GM12878 (cell line): ENCODE data around the gene ZNF880. TPM values are rescaled to one million over a fixed set of nuclear protein-coding genes. Genes with fewer than 3 reads are reported as not detected.

ENCODE experiments used
- ATAC-seq: fragments of 200-7000 bp; cut with Tn5 transposase; 3 replicates; pipeline ENCODE4 v1.9.1; 2020; ENCODE audit warnings: mild to moderate bottlenecking, moderate library complexity
- Bru-seq: library from RNA; stranded (reverse); fragments of 400-500 nt; gene quantifications from one replicate; lab custom pipeline; 2021; lab: Mats Ljungman, UMichigan
- BruChase-seq, 2 experiments: library from RNA; stranded (reverse); fragments of 400-500 nt; gene quantifications; one replicate each; lab custom pipeline; 2021; lab: Mats Ljungman, UMichigan
- BruUV-seq: library from RNA; stranded (reverse); fragments of 400-500 nt; replicated peaks from 2 replicates; lab custom pipeline; 2021; lab: Mats Ljungman, UMichigan
- CTCF ChIA-PET: fragments of 300-600 bp; sonication (Branson Sonifier 250); formaldehyde crosslinking; extraction: SDS; loops from one replicate; lab custom pipeline; 2021; ENCODE audit warnings: inconsistent platforms; lab: Yijun Ruan, JAX
- POLR2A ChIA-PET: fragments of 350-600 bp; formaldehyde crosslinking; extraction: SDS; loops from one replicate; lab custom pipeline; 2021; ENCODE audit warnings: inconsistent platforms; lab: Charles Lee
- RAD21 ChIA-PET: fragments of 300-600 bp; sonication (Branson Sonifier 250); formaldehyde crosslinking; loops from one replicate; lab custom pipeline; 2023; ENCODE audit warnings: antibody characterized with exemption; ENCODE audit not compliant: unreplicated experiment; lab: Charles Lee
- SMC1A ChIA-PET: fragments of 300-600 bp; sonication (Branson Sonifier 250); formaldehyde crosslinking; loops from one replicate; lab custom pipeline; 2023; ENCODE audit not compliant: unreplicated experiment, uncharacterized antibody; lab: Charles Lee
- DNase-seq: peaks from one replicate; pipeline ENCODE4 v3.0.0-alpha.2; 2011; ENCODE audit warnings: low read depth, low spot score
- FAIRE-seq: peaks from 3 replicates; lab custom pipeline; 2011; peaks lifted over from hg19 to GRCh38; lab: Jason Lieb, UNC
- H2AFZ ChIP-seq: 2 replicates; pipeline ENCODE4 v1.6.0; 2011; ENCODE audit warnings: low read depth, low read length, control low read depth; ENCODE audit not compliant: control insufficient read depth
- H3K27ac ChIP-seq: 2 replicates; pipeline ENCODE4 v1.5.1; 2011; ENCODE audit warnings: control low read depth; ENCODE audit not compliant: control insufficient read depth, insufficient read depth
- H3K27me3 ChIP-seq, 2 experiments: replicated peaks in 1 of 2; 2 replicates each; pipeline versions ENCODE4 v1.6.0 to v1.6.1; 2011; ENCODE audit warnings: low read length in 1 of 2; ENCODE audit not compliant: control insufficient read depth in 2 of 2, insufficient read depth in 2 of 2
- H3K36me3 ChIP-seq, 2 experiments: 2 replicates each; pipeline ENCODE4 v1.5.1; 2011; ENCODE audit warnings: low read length in 1 of 2; ENCODE audit not compliant: control insufficient read depth in 2 of 2, insufficient read depth in 2 of 2
- H3K4me1 ChIP-seq: 2 replicates; pipeline ENCODE4 v1.6.1; 2011; ENCODE audit warnings: mild to moderate bottlenecking, low read length, moderate library complexity, mixed read lengths; ENCODE audit not compliant: control insufficient read depth, insufficient read depth
- H3K4me2 ChIP-seq: 2 replicates; pipeline ENCODE4 v1.6.0; 2011; ENCODE audit warnings: control low read depth; ENCODE audit not compliant: control insufficient read depth, insufficient read depth
- H3K4me3 ChIP-seq: fragments of 200-600 bp; sonication (generic); 2 replicates; pipeline ENCODE4 v1.5.1; 2016
- H3K79me2 ChIP-seq: 2 replicates; pipeline ENCODE4 v1.6.0; 2011; ENCODE audit warnings: low read length; ENCODE audit not compliant: control insufficient read depth, insufficient read depth
- H3K9ac ChIP-seq: 2 replicates; pipeline ENCODE4 v1.8.0; 2011; ENCODE audit warnings: low read length, control low read depth, mixed read lengths; ENCODE audit not compliant: control insufficient read depth, insufficient read depth
- H3K9me3 ChIP-seq: replicated peaks from 3 replicates; pipeline ENCODE4 v1.5.1; 2011; ENCODE audit warnings: mild to moderate bottlenecking, low read length; ENCODE audit not compliant: control insufficient read depth, insufficient read depth
- H4K20me1 ChIP-seq: 2 replicates; pipeline ENCODE4 v1.6.0; 2011; ENCODE audit not compliant: control insufficient read depth, insufficient read depth
- EGR1 ChIP-seq, 2 experiments: IDR thresholded peaks; 1 replicate in 1 of 2; 2 replicates in 1 of 2; pipeline ENCODE4 v1.6.1; 2011 to 2012; ENCODE audit warnings: low read depth in 2 of 2, low read length in 2 of 2, borderline replicate concordance in 1 of 2, mild to moderate bottlenecking in 1 of 2, moderate library complexity in 1 of 2
- IKZF1 ChIP-seq: fragments of 450-650 bp; conservative IDR thresholded peaks from 2 replicates; pipeline ENCODE4 v1.6.1; 2017; ENCODE audit warnings: antibody characterized with exemption, mild to moderate bottlenecking
- JUNB ChIP-seq: IDR thresholded peaks from 2 replicates; pipeline ENCODE4 v1.6.1; 2016; ENCODE audit warnings: antibody characterized with exemption, mild to moderate bottlenecking
- NBN ChIP-seq: fragments of 450-650 bp; IDR thresholded peaks from 2 replicates; pipeline ENCODE4 v1.6.1; 2016
- NRF1 ChIP-seq: conservative IDR thresholded peaks from 2 replicates; pipeline ENCODE4 v1.6.1; 2011; ENCODE audit warnings: mild to moderate bottlenecking, low read depth, low read length, improper control_type of control experiment
- PML ChIP-seq: IDR thresholded peaks from 2 replicates; pipeline ENCODE4 v1.6.1; 2012; ENCODE audit warnings: low read length, inconsistent platforms
- POLR2A ChIP-seq: IDR thresholded peaks from 2 replicates; pipeline ENCODE4 v1.6.1; 2011; ENCODE audit warnings: low read depth, mild to moderate bottlenecking, low read length
- POLR2AphosphoS5 ChIP-seq: IDR thresholded peaks from 2 replicates; pipeline ENCODE4 v1.6.1; 2011; ENCODE audit warnings: mild to moderate bottlenecking, low read length, inconsistent platforms
- SREBF1 ChIP-seq: IDR thresholded peaks from 2 replicates; pipeline ENCODE4 v1.6.1; 2012; ENCODE audit warnings: mild to moderate bottlenecking, low read length
- SREBF2 ChIP-seq: IDR thresholded peaks from 2 replicates; pipeline ENCODE4 v1.6.1; 2012; ENCODE audit warnings: mild to moderate bottlenecking, low read length
- TAF1 ChIP-seq: IDR thresholded peaks from 2 replicates; pipeline ENCODE4 v1.6.1; 2011; ENCODE audit warnings: mild to moderate bottlenecking, low read depth, low read length, borderline replicate concordance
- TBL1XR1 ChIP-seq: IDR thresholded peaks from 2 replicates; pipeline ENCODE4 v1.6.1; 2012; ENCODE audit warnings: low read depth, low read length, improper control_type of control experiment
- ZNF207 ChIP-seq: fragments of 450-650 bp; IDR thresholded peaks from 2 replicates; pipeline ENCODE4 v1.6.1; 2014; ENCODE audit warnings: antibody characterized with exemption, mild to moderate bottlenecking, borderline replicate concordance
- ZNF274 ChIP-seq: IDR thresholded peaks from one replicate; pipeline ENCODE4 v1.8.0; 2011; ENCODE audit not compliant: insufficient read length, insufficient read depth
- WGBS: methylation state at CpG from one replicate; pipeline ENCODE4 v1.1.6; 2016; ENCODE audit warnings: low lambda C conversion rate; ENCODE audit not compliant: insufficient replicate concordance, insufficient coverage; ENCODE audit errors: missing lambda C conversion rate; 5-methylcytosine and 5-hydroxymethylcytosine counted together
- in situ Hi-C: fragments of 300-500 bp; cut with MboI; formaldehyde crosslinking; loops from 9 replicates; pipeline ENCODE4 v1.14.3; 2018; ENCODE audit warnings: mixed read lengths
- intact Hi-C: fragments of 100-400 bp; cut with micrococcal nuclease; formaldehyde crosslinking; loops from one replicate; pipeline ENCODE4 v1.14.2; 2022; ENCODE audit not compliant: unreplicated experiment
- long read RNA-seq, 2 experiments: library from polyadenylated mRNA; unstranded; transcript quantifications; one replicate each; pipeline ENCODE4 v2.0.0, GENCODE V29; 2019 to 2020
- polyA minus RNA-seq, 3 experiments: library from RNA; depleted of rRNA, polyadenylated mRNA; stranded (reverse); fragments of >200 nt; gene quantifications; 2 replicates each; pipeline ENCODE4 v1.2.3, GENCODE V29; 2011
- polyA plus RNA-seq, 11 experiments: library from polyadenylated mRNA; depleted of rRNA in 4 of 11; unstranded in 6 of 11; stranded (reverse) in 5 of 11; fragments of >200 nt; fragmentation: Nextera tagmentation in 4 of 11; fragmentation: Illumina TruSeq in 1 of 11; extraction: Ambion mirVana in 4 of 11; extraction: Trizol in 1 of 11; gene quantifications; 1 replicate in 1 of 11; 2 replicates in 10 of 11; pipeline versions ENCODE4 v1.2.1 to v1.2.3, GENCODE V29; 2011 to 2016; ENCODE audit warnings: inconsistent platforms in 2 of 11, missing spikeins in 2 of 11, low read depth in 1 of 11
- total RNA-seq, 4 experiments: library from RNA; depleted of rRNA in 3 of 4; stranded (reverse); fragments of >200 nt in 3 of 4; fragmentation: Illumina TruSeq in 1 of 4; extraction: Trizol in 1 of 4; gene quantifications; 2 replicates each; pipeline versions ENCODE4 v1.2.1 to v1.2.3, GENCODE V29; 2013 to 2021
- TF ChIP-seq, protein P1 (sequence below): IDR thresholded peaks from 2 replicates; pipeline ENCODE4 v1.6.1; 2011; ENCODE audit warnings: low read depth, low read length, improper control_type of control experiment, borderline replicate concordance
- TF ChIP-seq, protein P2 (sequence below): IDR thresholded peaks from 2 replicates; pipeline ENCODE4 v1.6.1; 2012; ENCODE audit warnings: mild to moderate bottlenecking, low read depth, low read length

The ZNF880 gene
- total RNA-seq (2013; cell fraction: nucleolus; rRNA removed): 38.4 and 40.0 TPM in 2 replicates
- total RNA-seq (2014; rRNA removed) (14.3 and 14.4 TPM in 2 replicates), total RNA-seq (2014; rRNA removed; fragmentation: Illumina TruSeq; extraction: Trizol) (23.6 and 28.3 TPM in 2 replicates), total RNA-seq (2021) (14.4 and 14.7 TPM in 2 replicates), polyA plus RNA-seq (2011; rRNA removed) (15.9 and 19.6 TPM in 2 replicates), polyA plus RNA-seq (2014; fragmentation: Illumina TruSeq; extraction: Trizol) (22.4 and 35.8 TPM in 2 replicates), polyA plus RNA-seq (2014; fragmentation: Nextera tagmentation; extraction: Ambion mirVana) (10 to 100 TPM; 43.1 to 45.2 TPM), polyA plus RNA-seq (2014; rRNA removed) (17.2 and 19.8 TPM in 2 replicates), polyA plus RNA-seq (2016; fragmentation: Nextera tagmentation; extraction: Ambion mirVana) (10 to 100 TPM; 21.4 to 23.3 TPM), polyA minus RNA-seq (2011; rRNA and poly(A)+ RNA removed) (7.1 and 12.8 TPM in 2 replicates), Bru-seq, nascent RNA (percentile 71 among the genes with signal in this experiment), BruChase-seq, experiment 1, labeled RNA remaining after a 6-hour chase (percentile 64 among the genes with signal in this experiment), BruChase-seq, experiment 2, labeled RNA remaining after a 2-hour chase (percentile 63 among the genes with signal in this experiment)
- 60.8 TPM for polyA plus RNA-seq (2011; ENCODE audit: low read depth)
- polyA plus RNA-seq (2011; cell fraction: cytosol; rRNA removed): 9.6 and 12.0 TPM in 2 replicates
- polyA plus RNA-seq (2011; cell fraction: nucleus; rRNA removed): 8.9 and 12.1 TPM in 2 replicates
- polyA plus RNA-seq (2012): 31.7 and 43.6 TPM in 2 replicates
- polyA minus RNA-seq (2011; cell fraction: cytosol; rRNA and poly(A)+ RNA removed): 0.80 and 3.2 TPM in 2 replicates
- polyA minus RNA-seq (2011; cell fraction: nucleus; rRNA and poly(A)+ RNA removed): 2.7 and 4.4 TPM in 2 replicates
- long read RNA-seq, experiment 1, partial matches to known transcripts: 0 of 3 reads
- long read RNA-seq, experiment 1, other reads (novel, unspliced or antisense): 0 of 3 reads
- long read RNA-seq, experiment 2, transcript ZNF880-202 (4 exons, 2,230 nt): major isoform, 35 of 49 reads
- long read RNA-seq, experiment 2, partial matches to known transcripts: 1 of 49 reads
- long read RNA-seq, experiment 2, other reads (novel, unspliced or antisense): 4 of 49 reads

DNA sequence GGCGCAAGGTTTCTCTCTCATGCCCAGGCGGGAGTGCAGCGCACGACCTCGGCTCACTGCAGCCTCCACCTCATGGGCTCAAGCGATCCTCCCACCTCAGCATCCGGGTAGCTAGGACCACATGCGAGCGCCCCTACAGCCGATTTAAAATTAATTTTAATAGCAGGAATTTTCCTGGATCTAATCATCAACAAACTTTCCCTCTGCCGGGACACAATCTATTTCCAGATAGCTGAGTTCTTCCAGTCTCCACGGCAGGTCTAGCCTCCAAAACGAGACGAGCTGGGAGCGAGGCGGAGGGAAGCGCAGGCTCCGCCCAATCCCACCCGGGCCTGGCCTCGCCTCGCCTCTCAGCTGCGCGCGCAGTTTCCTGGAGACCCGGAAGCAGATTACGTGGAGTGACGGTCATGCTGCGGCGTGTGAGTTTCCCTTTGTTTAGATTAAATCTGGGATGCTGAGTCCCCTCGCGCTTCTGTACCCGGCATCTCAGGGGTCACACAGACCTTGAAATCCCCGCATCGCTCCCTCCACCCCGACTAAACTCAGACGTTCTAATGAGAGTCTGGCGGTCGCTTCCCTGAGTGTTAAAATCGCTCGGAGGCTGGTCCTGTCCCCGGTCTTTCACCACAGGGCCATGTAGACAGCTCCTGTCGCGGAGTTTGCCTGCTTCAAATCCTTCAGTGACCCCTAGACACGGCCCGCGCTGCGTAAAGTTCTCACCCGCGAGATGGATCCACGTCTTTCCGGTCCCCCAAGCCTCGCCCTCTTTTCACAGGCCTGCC, at the start of gene ZNF880:
ZNF880 (plus strand) TSS at position 365 of the 782 bp plus-strand sequence; CDS start at position 408, 43 bp downstream.
- Histone ChIP-seq H3K79me2 (no peaks in the 10 kb centered on the region; the same call in 1 of the 2 replicates), H3K27ac (peak within 1 kb of the TSS; percentile 97), H3K4me1 (no peaks in the 10 kb centered on the region), H3K27me3 (no peaks in the 10 kb centered on the region), H3K36me3 (0 out of 4 replicates have a peak, but pooled peaks cover 0 to 3% of the 10 kb centered on the region in 2 experiments), H3K4me3 (peak within 1 kb of the TSS; percentile 73), H4K20me1 (no peaks in the 10 kb centered on the region), H3K9me3 (peaks cover 26% of the 10 kb centered on the region), H2AFZ (peak within 1 kb of the TSS; percentile 91), H3K4me2 (peak within 1 kb of the TSS; percentile 69), H3K9ac (peak within 1 kb of the TSS; percentile 89)
- DNase-seq (peak; percentile 38), ATAC-seq (peak; percentile 100), FAIRE-seq (peak; percentile 73)
- SMC1A ChIA-PET: interaction anchor here (1.0 kb wide), 1 partner anchor 27 kb away, joined by 3 read pairs; no protein-coding TSS in a partner anchor
- RAD21 ChIA-PET: interaction anchor here (1.1 kb wide), 1 partner anchor 197 kb away, joined by 3 read pairs; no protein-coding TSS in a partner anchor
- in situ Hi-C loops: no loop called here
- intact Hi-C loops: no loop called here
- BruUV-seq: TSS peak; percentile 89
- POLR2A ChIA-PET: interaction anchor here (0.5 kb wide), 1 partner anchor 192 kb away, joined by 3 read pairs; no protein-coding TSS in a partner anchor
- CTCF ChIA-PET: interaction anchor here (0.6 to 0.9 kb wide), 3 partner anchors 27 to 237 kb away, joined by 3 read pairs; no protein-coding TSS in a partner anchor
- 6% methylated on average over 52 of the region's 52 CpGs for WGBS
- TF ChIP-seq, protein P1, sequence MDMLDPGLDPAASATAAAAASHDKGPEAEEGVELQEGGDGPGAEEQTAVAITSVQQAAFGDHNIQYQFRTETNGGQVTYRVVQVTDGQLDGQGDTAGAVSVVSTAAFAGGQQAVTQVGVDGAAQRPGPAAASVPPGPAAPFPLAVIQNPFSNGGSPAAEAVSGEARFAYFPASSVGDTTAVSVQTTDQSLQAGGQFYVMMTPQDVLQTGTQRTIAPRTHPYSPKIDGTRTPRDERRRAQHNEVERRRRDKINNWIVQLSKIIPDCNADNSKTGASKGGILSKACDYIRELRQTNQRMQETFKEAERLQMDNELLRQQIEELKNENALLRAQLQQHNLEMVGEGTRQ: no peak
- TF ChIP-seq PML: peak; percentile 77; the same call in 1 of the 2 replicates
- peak; percentile 89 for TF ChIP-seq POLR2A
- TF ChIP-seq POLR2AphosphoS5: peak; percentile 90
- TF ChIP-seq ZNF274: no peak
- 0 out of 2 replicates have a peak, but pooled peaks have one; percentile 44 for TF ChIP-seq NRF1
- no peak for TF ChIP-seq ZNF207
- no peak for TF ChIP-seq SREBF1
- TF ChIP-seq, protein P2, sequence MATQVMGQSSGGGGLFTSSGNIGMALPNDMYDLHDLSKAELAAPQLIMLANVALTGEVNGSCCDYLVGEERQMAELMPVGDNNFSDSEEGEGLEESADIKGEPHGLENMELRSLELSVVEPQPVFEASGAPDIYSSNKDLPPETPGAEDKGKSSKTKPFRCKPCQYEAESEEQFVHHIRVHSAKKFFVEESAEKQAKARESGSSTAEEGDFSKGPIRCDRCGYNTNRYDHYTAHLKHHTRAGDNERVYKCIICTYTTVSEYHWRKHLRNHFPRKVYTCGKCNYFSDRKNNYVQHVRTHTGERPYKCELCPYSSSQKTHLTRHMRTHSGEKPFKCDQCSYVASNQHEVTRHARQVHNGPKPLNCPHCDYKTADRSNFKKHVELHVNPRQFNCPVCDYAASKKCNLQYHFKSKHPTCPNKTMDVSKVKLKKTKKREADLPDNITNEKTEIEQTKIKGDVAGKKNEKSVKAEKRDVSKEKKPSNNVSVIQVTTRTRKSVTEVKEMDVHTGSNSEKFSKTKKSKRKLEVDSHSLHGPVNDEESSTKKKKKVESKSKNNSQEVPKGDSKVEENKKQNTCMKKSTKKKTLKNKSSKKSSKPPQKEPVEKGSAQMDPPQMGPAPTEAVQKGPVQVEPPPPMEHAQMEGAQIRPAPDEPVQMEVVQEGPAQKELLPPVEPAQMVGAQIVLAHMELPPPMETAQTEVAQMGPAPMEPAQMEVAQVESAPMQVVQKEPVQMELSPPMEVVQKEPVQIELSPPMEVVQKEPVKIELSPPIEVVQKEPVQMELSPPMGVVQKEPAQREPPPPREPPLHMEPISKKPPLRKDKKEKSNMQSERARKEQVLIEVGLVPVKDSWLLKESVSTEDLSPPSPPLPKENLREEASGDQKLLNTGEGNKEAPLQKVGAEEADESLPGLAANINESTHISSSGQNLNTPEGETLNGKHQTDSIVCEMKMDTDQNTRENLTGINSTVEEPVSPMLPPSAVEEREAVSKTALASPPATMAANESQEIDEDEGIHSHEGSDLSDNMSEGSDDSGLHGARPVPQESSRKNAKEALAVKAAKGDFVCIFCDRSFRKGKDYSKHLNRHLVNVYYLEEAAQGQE: no peak
- TF ChIP-seq TAF1: peak; percentile 39; the same call in 1 of the 2 replicates
- no peak for TF ChIP-seq TBL1XR1
- peak; percentile 30; the same call in 1 of the 2 replicates for TF ChIP-seq IKZF1
- TF ChIP-seq JUNB: no peak
- TF ChIP-seq NBN: no peak
- no peak for TF ChIP-seq SREBF2
- TF ChIP-seq EGR1 (IDR thresholded peaks at IDR 0.05; ENCODE audit: borderline replicate concordance in 1 of 2, low read depth in 2 of 2, low read length in 2 of 2): no peak
